Fibroblast of villous mesenchyme (primary cell): Measurements from ENCODE around the gene PIK3AP1. TPM values are rescaled to one million over a fixed set of nuclear protein-coding genes. Genes with fewer than 3 reads are reported as not detected.

Experiments
- DNase-seq: peaks from one replicate; pipeline ENCODE4 v3.0.0-alpha.2; 2010; ENCODE audit warnings: low read depth
- H3K4me3 ChIP-seq: 2 replicates; pipeline ENCODE4 v1.5.1; 2011; ENCODE audit warnings: low read depth, mild to moderate bottlenecking, low read length
- CTCF ChIP-seq: IDR thresholded peaks from 2 replicates; pipeline ENCODE4 v1.5.1; 2012; ENCODE audit warnings: low read depth, mild to moderate bottlenecking, low read length; ENCODE audit not compliant: insufficient read depth
- total RNA-seq: library from RNA; depleted of rRNA; stranded (reverse); fragments of >200 nt; gene quantifications from 2 replicates; pipeline ENCODE4 v1.2.3, GENCODE V29; 2012

PIK3AP1 gene
- total RNA-seq, 1 donor, result not detected

- DNase-seq, result no peak
- no peak overlapping the region for H3K4me3 ChIP-seq
- TF ChIP-seq CTCF, result no peak
Observed at GRCh38 chr10:96616961-96617360, 103.4 kb downstream of the PIK3AP1 start.

- H3K4me3 ChIP-seq, result no peak overlapping the region
- TF ChIP-seq CTCF, result no peak
- peak; percentile 78 for DNase-seq
Observed at GRCh38 chr10:96614515-96614914, 105.8 kb downstream of the PIK3AP1 start.

GRCh38 chr10:96613576-96613975, 106.7 kb downstream of the PIK3AP1 start:
- no peak for TF ChIP-seq CTCF
- peak; percentile 33 for DNase-seq

GRCh38 chr10:96612055-96612830, 108.1 kb downstream of the PIK3AP1 start:
- no peak for DNase-seq
- H3K4me3 ChIP-seq, result no peak overlapping the region
- TF ChIP-seq CTCF, result no peak

More at GRCh38 chr10:96613576-96613975, 106.7 kb downstream of the PIK3AP1 start:
- H3K4me3 ChIP-seq, result no peak overlapping the region

GRCh38 chr10:96610817-96611216, 109.5 kb downstream of the PIK3AP1 start:
- TF ChIP-seq CTCF, result no peak
- no peak overlapping the region for H3K4me3 ChIP-seq
- no peak for DNase-seq

GRCh38 chr10:96609510-96609909, 110.8 kb downstream of the PIK3AP1 start:
- TF ChIP-seq CTCF, result no peak
- no peak overlapping the region for H3K4me3 ChIP-seq
- DNase-seq, result no peak

- no peak for DNase-seq
- TF ChIP-seq CTCF, result no peak
Observed at GRCh38 chr10:96608805-96609204, 111.5 kb downstream of the PIK3AP1 start.

More at GRCh38 chr10:96608805-96609204, 111.5 kb downstream of the PIK3AP1 start:
- H3K4me3 ChIP-seq, result no peak overlapping the region
